GM12891 (cell line): ENCODE data around the gene GNA14.

Experiments used
- PAX5 ChIP-seq: IDR thresholded peaks from 2 replicates; pipeline ENCODE4 v1.6.1; 2011; ENCODE audit warnings: low read length, moderate library complexity, mild to moderate bottlenecking; ENCODE audit not compliant: insufficient read depth, severe bottlenecking
- POLR2A ChIP-seq: IDR thresholded peaks from 2 replicates; pipeline ENCODE4 v1.6.1; 2011; ENCODE audit warnings: low read depth, low read length, control low read depth
- POLR2AphosphoS5 ChIP-seq: IDR thresholded peaks from 2 replicates; pipeline ENCODE4 v1.6.1; 2011; ENCODE audit warnings: low read depth, low read length, control low read depth
- POU2F2 ChIP-seq: IDR thresholded peaks from 2 replicates; pipeline ENCODE4 v1.6.1; 2011; ENCODE audit warnings: low read depth, mild to moderate bottlenecking, control low read depth, low read length, moderate library complexity
- TAF1 ChIP-seq: IDR thresholded peaks from 2 replicates; pipeline ENCODE4 v1.6.1; 2011; ENCODE audit warnings: low read depth, low read length, control low read depth

DNA sequence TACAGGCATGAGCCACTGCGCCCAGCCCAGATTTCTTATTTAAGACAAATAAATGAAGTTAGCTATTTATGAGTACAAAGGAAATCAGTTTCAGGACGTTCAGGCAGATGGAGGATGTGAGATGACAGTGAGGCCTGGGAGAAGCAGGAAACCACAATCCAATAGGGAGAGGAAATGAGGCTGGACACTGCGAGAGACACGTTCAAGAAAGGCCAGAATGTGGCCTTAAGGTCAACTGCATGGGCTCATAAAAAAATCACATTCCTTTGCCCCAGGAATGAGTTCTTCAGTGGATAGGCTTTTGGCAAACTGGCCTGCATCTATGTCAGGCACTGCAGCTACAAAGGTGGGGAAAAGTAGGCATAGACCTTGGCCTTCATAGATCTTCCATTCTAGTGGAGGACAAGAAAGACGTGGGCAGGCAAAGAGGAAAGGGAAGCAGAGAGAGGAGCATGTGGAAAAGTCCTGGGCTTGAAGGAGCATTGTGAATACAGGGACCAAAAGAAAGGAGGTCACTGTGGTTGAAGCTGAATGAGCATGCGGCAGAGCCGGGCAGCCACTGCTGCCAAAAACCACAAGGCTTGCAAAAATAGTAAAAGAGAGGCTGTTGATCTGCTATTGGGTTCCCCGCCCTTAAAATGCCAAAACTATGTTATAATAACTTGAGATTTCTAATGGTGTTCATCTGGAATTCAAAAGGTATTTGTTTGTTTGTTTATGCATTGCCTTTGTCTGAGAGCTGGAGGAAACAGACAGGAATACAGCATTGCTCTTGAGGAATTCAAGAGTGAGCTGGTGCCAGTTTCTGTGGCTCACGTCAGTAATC, 133.0 kb downstream of the GNA14 start:
- TF ChIP-seq POLR2A (no peak), TAF1 (no peak), POLR2AphosphoS5 (no peak), PAX5 (no peak), POU2F2 (no peak)
